NT2/D1 (cell line): ENCODE results near the gene GTF2F1.

ENCODE experiments used
- SUZ12 ChIP-seq: IDR thresholded peaks from 2 replicates; pipeline ENCODE4 v1.6.1; 2011; ENCODE audit not compliant: insufficient read length, insufficient read depth; ENCODE audit errors: extremely low read depth
- YY1 ChIP-seq: IDR thresholded peaks from 2 replicates; pipeline ENCODE4 v1.6.1; 2011; ENCODE audit not compliant: insufficient read length, insufficient read depth

DNA sequence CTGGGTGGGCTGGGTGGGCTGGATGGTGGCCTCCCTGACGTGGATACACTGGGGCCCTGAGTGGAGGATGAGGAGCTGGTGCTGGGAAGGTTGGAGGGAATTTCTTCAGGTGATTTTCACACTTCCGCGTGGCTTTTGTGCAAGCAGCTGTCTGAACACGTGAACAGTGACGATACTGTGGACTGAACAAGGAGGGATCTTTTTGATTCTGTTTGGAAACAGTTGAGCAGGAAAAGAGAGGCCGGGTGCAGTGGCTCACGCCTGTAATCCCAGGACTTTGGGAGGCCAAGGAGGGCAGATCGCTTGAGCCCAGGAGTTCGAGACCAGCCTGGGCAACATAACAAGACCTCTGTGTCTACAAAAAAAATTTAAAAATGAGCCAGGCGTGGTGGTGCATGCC, 9.1 kb upstream of the GTF2F1 start:
- TF ChIP-seq SUZ12 (no peak), YY1 (no peak)
